Measurements from ENCODE around the gene OR51G2.

Gene OR51G2

GRCh38 chr11:4932751-4933150, 13.6 kb upstream of the OR51G2 start:
- DNase-seq (ENCODE audit: low read depth) = no peak
- H3K4me3 ChIP-seq (ENCODE audit: low read depth, low read length) = no peak overlapping the region
- TF ChIP-seq CTCF (IDR thresholded peaks at IDR 0.05; ENCODE audit: low read depth, low read length, missing control alignments) = no peak

GRCh38 chr11:4926608-4927007, 7.5 kb upstream of the OR51G2 start:
- no peak overlapping the region for H3K4me3 ChIP-seq (ENCODE audit: low read depth, low read length)
- no peak for DNase-seq (ENCODE audit: low read depth)
- no peak for TF ChIP-seq CTCF (IDR thresholded peaks at IDR 0.05; ENCODE audit: low read depth, low read length, missing control alignments)

GRCh38 chr11:4924239-4924638, 5.1 kb upstream of the OR51G2 start, which contains the start of gene OR51G1:
Gene OR51G1 (minus strand): TSS chr11:4924339. CDS start chr11:4924339, 0 bp downstream.
- H3K4me3 ChIP-seq (ENCODE audit: low read depth, low read length) = no peak within 1 kb of the TSS
- DNase-seq (ENCODE audit: low read depth) = no peak
- no peak for TF ChIP-seq CTCF (IDR thresholded peaks at IDR 0.05; ENCODE audit: low read depth, low read length, missing control alignments)

- no peak overlapping the region for H3K4me3 ChIP-seq (ENCODE audit: low read depth, low read length)
- no peak for TF ChIP-seq CTCF (IDR thresholded peaks at IDR 0.05; ENCODE audit: low read depth, low read length, missing control alignments)
These were observed 3.2 kb upstream of the OR51G2 start for GRCh38 chr11:4922304-4922703.

GRCh38 chr11:4921796-4922195, 2.6 kb upstream of the OR51G2 start:
- no peak overlapping the region for H3K4me3 ChIP-seq (ENCODE audit: low read depth, low read length)
- no peak for DNase-seq (ENCODE audit: low read depth)
- TF ChIP-seq CTCF (IDR thresholded peaks at IDR 0.05; ENCODE audit: low read depth, low read length, missing control alignments) = no peak

More at GRCh38 chr11:4922304-4922703, 3.2 kb upstream of the OR51G2 start:
- DNase-seq (ENCODE audit: low read depth) = no peak

- no peak for DNase-seq (ENCODE audit: low read depth)
- H3K4me3 ChIP-seq (ENCODE audit: low read depth, low read length) = no peak overlapping the region
- TF ChIP-seq CTCF (IDR thresholded peaks at IDR 0.05; ENCODE audit: low read depth, low read length, missing control alignments) = no peak
These were observed 2.6 kb downstream of the OR51G2 start for GRCh38 chr11:4916581-4916980.

- no peak for TF ChIP-seq CTCF (IDR thresholded peaks at IDR 0.05; ENCODE audit: low read depth, low read length, missing control alignments)
These were observed 15.7 kb downstream of the OR51G2 start, which contains the start of gene OR51A7 for GRCh38 chr11:4903484-4903883. Gene OR51A7 (plus strand): TSS chr11:4903783. CDS start chr11:4907370, 3,587 bp downstream.

More at GRCh38 chr11:4903484-4903883, 15.7 kb downstream of the OR51G2 start, which contains the start of gene OR51A7:
- H3K4me3 ChIP-seq (ENCODE audit: low read depth, low read length) = no peak within 1 kb of the TSS
- DNase-seq (ENCODE audit: low read depth) = no peak

Measured in GM12864 (cell line).